ENCODE measurements around the gene PLA2R1. TPM values are rescaled to one million over a fixed set of nuclear protein-coding genes. Genes with fewer than 3 reads are reported as not detected.

The PLA2R1 gene
- polyA plus RNA-seq, 1 donor from 2014 or later: 0.69 TPM

- no peak overlapping the region for H2AFZ ChIP-seq (ENCODE audit: low read depth, low read length)
- no peak overlapping the region for H3K4me3 ChIP-seq (ENCODE audit: low read length)
- H3K79me2 ChIP-seq (replicated peaks; ENCODE audit: insufficient read depth, low read length): no peaks in the 10 kb centered on the region
- no peak overlapping the region for H3K27ac ChIP-seq (ENCODE audit: low read length)
- TF ChIP-seq CTCF (IDR thresholded peaks at IDR 0.05; ENCODE audit: poor library complexity, severe bottlenecking) (no peak), REST (IDR thresholded peaks at IDR 0.05; ENCODE audit: borderline replicate concordance) (no peak), SMC3 (conservative IDR thresholded peaks at IDR 0.05; ENCODE audit: poor library complexity) (no peak), TAF1 (IDR thresholded peaks at IDR 0.05; ENCODE audit: low read depth) (no peak), EP300 (conservative IDR thresholded peaks at IDR 0.05; ENCODE audit: poor library complexity, severe bottlenecking) (no peak), POLR2AphosphoS5 (IDR thresholded peaks at IDR 0.05) (no peak), EZH2 (IDR thresholded peaks at IDR 0.05; ENCODE audit: borderline replicate concordance, insufficient read depth, low read length, poor library complexity, severe bottlenecking) (no peak), RAD21 (conservative IDR thresholded peaks at IDR 0.05) (no peak), MXI1 (conservative IDR thresholded peaks at IDR 0.05; ENCODE audit: poor library complexity, severe bottlenecking) (no peak)
- no peaks in the 10 kb centered on the region for H3K9me2 ChIP-seq (ENCODE audit: insufficient read depth, low read length)
- no peaks in the 10 kb centered on the region for H4K20me1 ChIP-seq (ENCODE audit: insufficient read depth)
- no peaks in the 10 kb centered on the region for H3K9me3 ChIP-seq (ENCODE audit: low read length)
- no peak overlapping the region for H3K4me2 ChIP-seq (ENCODE audit: low read length)
- no peak overlapping the region for H3K9ac ChIP-seq (ENCODE audit: low read length)
- H3K27me3 ChIP-seq (ENCODE audit: insufficient read depth, low read depth, low read length): no peaks in the 10 kb centered on the region
- H3K36me3 ChIP-seq (ENCODE audit: insufficient read depth, low read length): no peaks in the 10 kb centered on the region
- no peaks in the 10 kb centered on the region for H3F3A ChIP-seq (ENCODE audit: insufficient read depth, low read length, poor library complexity, severe bottlenecking)
Measured at GRCh38 chr2:160015746-160016145, 46.7 kb downstream of the PLA2R1 start.

- Histone ChIP-seq H3F3A (ENCODE audit: insufficient read depth, low read length, poor library complexity, severe bottlenecking) (no peaks in the 10 kb centered on the region), H3K9me3 (ENCODE audit: low read length) (no peaks in the 10 kb centered on the region), H3K4me2 (ENCODE audit: low read length) (no peak overlapping the region), H3K27ac (ENCODE audit: low read length) (no peak overlapping the region), H4K20me1 (ENCODE audit: insufficient read depth) (no peaks in the 10 kb centered on the region), H3K9ac (ENCODE audit: low read length) (no peak overlapping the region), H3K36me3 (ENCODE audit: insufficient read depth, low read length) (no peaks in the 10 kb centered on the region), H3K9me2 (ENCODE audit: insufficient read depth, low read length) (no peaks in the 10 kb centered on the region), H3K27me3 (ENCODE audit: insufficient read depth, low read depth, low read length) (no peaks in the 10 kb centered on the region), H3K4me3 (ENCODE audit: low read length) (no peak overlapping the region), H3K79me2 (replicated peaks; ENCODE audit: insufficient read depth, low read length) (no peaks in the 10 kb centered on the region), H2AFZ (ENCODE audit: low read depth, low read length) (no peak overlapping the region)
- TF ChIP-seq TAF1 (IDR thresholded peaks at IDR 0.05; ENCODE audit: low read depth) (no peak), EZH2 (IDR thresholded peaks at IDR 0.05; ENCODE audit: borderline replicate concordance, insufficient read depth, low read length, poor library complexity, severe bottlenecking) (no peak), MXI1 (conservative IDR thresholded peaks at IDR 0.05; ENCODE audit: poor library complexity, severe bottlenecking) (no peak), EP300 (conservative IDR thresholded peaks at IDR 0.05; ENCODE audit: poor library complexity, severe bottlenecking) (no peak), POLR2AphosphoS5 (IDR thresholded peaks at IDR 0.05) (no peak), REST (IDR thresholded peaks at IDR 0.05; ENCODE audit: borderline replicate concordance) (no peak), SMC3 (conservative IDR thresholded peaks at IDR 0.05; ENCODE audit: poor library complexity) (no peak), CTCF (IDR thresholded peaks at IDR 0.05; ENCODE audit: poor library complexity, severe bottlenecking) (no peak), RAD21 (conservative IDR thresholded peaks at IDR 0.05) (no peak)
Measured at GRCh38 chr2:160014227-160014626, 48.2 kb downstream of the PLA2R1 start.

Measured in neural cell (in vitro differentiated cells).